ENCODE measurements around the gene DIAPH3.

The DIAPH3 gene

DNA sequence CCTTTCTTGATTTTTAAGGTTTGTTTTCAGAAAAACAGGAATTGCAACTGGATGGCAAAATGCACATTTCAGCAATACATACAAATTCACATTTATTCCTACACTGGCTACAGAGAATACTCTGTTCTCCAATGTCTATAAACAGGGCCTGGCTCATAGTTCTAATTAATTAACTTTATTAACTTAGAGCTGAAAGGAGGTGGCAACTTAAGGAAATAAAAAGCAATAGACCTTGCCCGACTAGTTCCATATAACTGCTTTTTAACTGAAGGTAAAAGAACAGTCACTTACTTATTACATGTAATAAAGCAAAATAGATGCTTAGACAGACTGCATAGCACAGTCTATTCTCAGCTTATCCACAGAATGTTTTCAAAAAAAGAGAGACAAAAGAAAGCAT lies 498.5 kb downstream of the DIAPH3 start:
- no peak for TF ChIP-seq SPI1 (IDR thresholded peaks at IDR 0.05; ENCODE audit: low read depth, low read length)
- no peak for TF ChIP-seq POLR2A (IDR thresholded peaks at IDR 0.05; ENCODE audit: low read depth, low read length)
- TF ChIP-seq PAX5 (IDR thresholded peaks at IDR 0.05; ENCODE audit: insufficient read depth, low read length, severe bottlenecking) = no peak
- TF ChIP-seq TAF1 (IDR thresholded peaks at IDR 0.05; ENCODE audit: low read depth, low read length) = no peak
- TF ChIP-seq POU2F2 (IDR thresholded peaks at IDR 0.05; ENCODE audit: low read depth, low read length) = no peak
- no peak for TF ChIP-seq POLR2AphosphoS5 (IDR thresholded peaks at IDR 0.05; ENCODE audit: low read depth, low read length)
- FAIRE-seq = no peak
- DNase-seq (ENCODE audit: insufficient read length, low spot score) = no peak

DNA sequence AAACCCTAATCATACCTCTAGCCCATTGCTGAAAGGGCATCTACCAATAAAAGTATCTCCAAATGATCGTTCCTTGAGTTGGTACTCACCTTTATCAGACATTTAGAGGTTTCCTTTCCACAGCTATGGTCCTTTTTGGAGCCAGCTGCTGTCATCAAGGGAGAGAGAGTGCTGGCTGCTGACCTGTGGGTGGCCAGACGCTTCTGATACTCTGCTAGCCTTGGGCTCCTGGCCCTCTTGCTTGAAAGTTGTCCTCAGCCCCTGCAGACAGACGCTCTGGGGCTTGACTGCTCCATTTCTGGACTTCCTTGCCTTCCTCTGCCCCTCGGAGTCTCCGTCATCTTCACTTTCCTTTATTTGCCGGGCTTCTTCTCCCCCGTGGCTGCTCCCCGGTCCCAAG lies 499.1 kb downstream of the DIAPH3 start:
- TF ChIP-seq SPI1 (IDR thresholded peaks at IDR 0.05; ENCODE audit: low read depth, low read length) (no peak), POLR2AphosphoS5 (IDR thresholded peaks at IDR 0.05; ENCODE audit: low read depth, low read length) (no peak), TAF1 (IDR thresholded peaks at IDR 0.05; ENCODE audit: low read depth, low read length) (no peak), POLR2A (IDR thresholded peaks at IDR 0.05; ENCODE audit: low read depth, low read length) (no peak), POU2F2 (IDR thresholded peaks at IDR 0.05; ENCODE audit: low read depth, low read length) (no peak), PAX5 (IDR thresholded peaks at IDR 0.05; ENCODE audit: insufficient read depth, low read length, severe bottlenecking) (no peak)
- FAIRE-seq (no peak), DNase-seq (ENCODE audit: insufficient read length, low spot score) (no peak)

- no peak for FAIRE-seq
- DNase-seq (ENCODE audit: insufficient read length, low spot score) = no peak
- TF ChIP-seq PAX5 (IDR thresholded peaks at IDR 0.05; ENCODE audit: insufficient read depth, low read length, severe bottlenecking) = no peak
- no peak for TF ChIP-seq TAF1 (IDR thresholded peaks at IDR 0.05; ENCODE audit: low read depth, low read length)
- TF ChIP-seq POLR2A (IDR thresholded peaks at IDR 0.05; ENCODE audit: low read depth, low read length) = no peak
- no peak for TF ChIP-seq POLR2AphosphoS5 (IDR thresholded peaks at IDR 0.05; ENCODE audit: low read depth, low read length)
- no peak for TF ChIP-seq POU2F2 (IDR thresholded peaks at IDR 0.05; ENCODE audit: low read depth, low read length)
- no peak for TF ChIP-seq SPI1 (IDR thresholded peaks at IDR 0.05; ENCODE audit: low read depth, low read length)
Measured at GRCh38 chr13:59663707-59664106, 500.0 kb downstream of the DIAPH3 start.

DNA sequence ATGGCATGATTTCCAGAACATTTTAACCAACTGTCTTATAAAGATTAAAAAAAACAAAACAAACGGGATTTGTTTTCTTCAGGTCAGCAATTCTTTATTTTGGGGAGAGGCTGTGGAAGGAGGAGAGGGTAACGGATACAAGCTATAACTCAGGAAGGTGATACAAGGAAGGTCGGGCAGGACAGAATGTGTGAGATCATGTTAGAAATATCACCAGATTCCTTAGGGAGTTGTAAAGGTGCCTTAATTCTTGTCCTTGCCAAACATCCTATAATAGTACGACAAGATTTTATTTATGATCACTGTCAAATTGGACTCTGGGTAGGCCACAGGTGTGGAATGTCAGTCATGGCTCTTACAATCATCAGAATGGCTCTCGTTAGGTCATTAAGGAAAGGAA lies 503.1 kb downstream of the DIAPH3 start:
- DNase-seq (ENCODE audit: insufficient read length, low spot score) (no peak), FAIRE-seq (no peak)
- TF ChIP-seq POU2F2 (IDR thresholded peaks at IDR 0.05; ENCODE audit: low read depth, low read length) (no peak), TAF1 (IDR thresholded peaks at IDR 0.05; ENCODE audit: low read depth, low read length) (no peak), SPI1 (IDR thresholded peaks at IDR 0.05; ENCODE audit: low read depth, low read length) (no peak), POLR2A (IDR thresholded peaks at IDR 0.05; ENCODE audit: low read depth, low read length) (no peak), PAX5 (IDR thresholded peaks at IDR 0.05; ENCODE audit: insufficient read depth, low read length, severe bottlenecking) (no peak), POLR2AphosphoS5 (IDR thresholded peaks at IDR 0.05; ENCODE audit: low read depth, low read length) (no peak)

DNA sequence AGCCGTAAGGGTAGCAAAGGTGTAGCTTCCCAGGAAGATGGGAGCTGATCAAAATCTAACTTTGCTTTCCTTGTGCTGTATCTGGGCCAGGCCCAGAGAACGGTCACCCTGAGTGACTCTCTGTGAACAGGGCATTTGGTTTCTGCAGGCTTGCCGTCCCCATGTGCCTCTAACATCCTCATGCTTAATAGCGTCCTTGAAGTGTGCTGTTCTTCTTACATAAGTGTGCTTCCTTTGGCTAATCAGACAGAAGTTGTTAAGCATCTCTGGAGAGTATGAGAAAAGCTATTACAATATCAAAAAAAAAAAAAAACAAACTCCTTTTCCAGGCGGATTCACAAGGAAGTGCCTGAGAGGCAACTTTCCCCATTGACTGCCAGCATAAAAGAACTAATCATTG lies 503.7 kb downstream of the DIAPH3 start:
- DNase-seq (ENCODE audit: insufficient read length, low spot score) (no peak), FAIRE-seq (no peak)
- no peak for TF ChIP-seq POLR2AphosphoS5 (IDR thresholded peaks at IDR 0.05; ENCODE audit: low read depth, low read length)
- TF ChIP-seq SPI1 (IDR thresholded peaks at IDR 0.05; ENCODE audit: low read depth, low read length) = no peak
- TF ChIP-seq TAF1 (IDR thresholded peaks at IDR 0.05; ENCODE audit: low read depth, low read length) = no peak
- TF ChIP-seq PAX5 (IDR thresholded peaks at IDR 0.05; ENCODE audit: insufficient read depth, low read length, severe bottlenecking) = no peak
- no peak for TF ChIP-seq POU2F2 (IDR thresholded peaks at IDR 0.05; ENCODE audit: low read depth, low read length)
- no peak for TF ChIP-seq POLR2A (IDR thresholded peaks at IDR 0.05; ENCODE audit: low read depth, low read length)

GRCh38 chr13:59658738-59659330 lies 504.9 kb downstream of the DIAPH3 start:
- FAIRE-seq (no peak), DNase-seq (ENCODE audit: insufficient read length, low spot score) (no peak)
- no peak for TF ChIP-seq TAF1 (IDR thresholded peaks at IDR 0.05; ENCODE audit: low read depth, low read length)
- TF ChIP-seq POLR2AphosphoS5 (IDR thresholded peaks at IDR 0.05; ENCODE audit: low read depth, low read length) = no peak

- no peak for FAIRE-seq
Measured at GRCh38 chr13:59658027-59658737, 505.5 kb downstream of the DIAPH3 start.

GRCh38 chr13:59653916-59654315 lies 509.8 kb downstream of the DIAPH3 start:
- no peak for FAIRE-seq
- no peak for TF ChIP-seq PAX5 (IDR thresholded peaks at IDR 0.05; ENCODE audit: insufficient read depth, low read length, severe bottlenecking)
- TF ChIP-seq POLR2AphosphoS5 (IDR thresholded peaks at IDR 0.05; ENCODE audit: low read depth, low read length) = no peak
- TF ChIP-seq POLR2A (IDR thresholded peaks at IDR 0.05; ENCODE audit: low read depth, low read length) = no peak
- no peak for TF ChIP-seq SPI1 (IDR thresholded peaks at IDR 0.05; ENCODE audit: low read depth, low read length)
- TF ChIP-seq TAF1 (IDR thresholded peaks at IDR 0.05; ENCODE audit: low read depth, low read length) = no peak
- no peak for TF ChIP-seq POU2F2 (IDR thresholded peaks at IDR 0.05; ENCODE audit: low read depth, low read length)
- DNase-seq (ENCODE audit: insufficient read length, low spot score) = no peak

More at GRCh38 chr13:59658027-59658737, 505.5 kb downstream of the DIAPH3 start:
- no peak for DNase-seq (ENCODE audit: insufficient read length, low spot score)
- TF ChIP-seq POU2F2 (IDR thresholded peaks at IDR 0.05; ENCODE audit: low read depth, low read length) (no peak), SPI1 (IDR thresholded peaks at IDR 0.05; ENCODE audit: low read depth, low read length) (no peak), PAX5 (IDR thresholded peaks at IDR 0.05; ENCODE audit: insufficient read depth, low read length, severe bottlenecking) (no peak), TAF1 (IDR thresholded peaks at IDR 0.05; ENCODE audit: low read depth, low read length) (no peak), POLR2A (IDR thresholded peaks at IDR 0.05; ENCODE audit: low read depth, low read length) (no peak), POLR2AphosphoS5 (IDR thresholded peaks at IDR 0.05; ENCODE audit: low read depth, low read length) (no peak)

- FAIRE-seq = no peak
- TF ChIP-seq TAF1 (IDR thresholded peaks at IDR 0.05; ENCODE audit: low read depth, low read length) = no peak
- no peak for DNase-seq (ENCODE audit: insufficient read length, low spot score)
Measured at GRCh38 chr13:59651479-59651878, 512.2 kb downstream of the DIAPH3 start.
